ENCODE results near the gene ELP4.

DNA sequence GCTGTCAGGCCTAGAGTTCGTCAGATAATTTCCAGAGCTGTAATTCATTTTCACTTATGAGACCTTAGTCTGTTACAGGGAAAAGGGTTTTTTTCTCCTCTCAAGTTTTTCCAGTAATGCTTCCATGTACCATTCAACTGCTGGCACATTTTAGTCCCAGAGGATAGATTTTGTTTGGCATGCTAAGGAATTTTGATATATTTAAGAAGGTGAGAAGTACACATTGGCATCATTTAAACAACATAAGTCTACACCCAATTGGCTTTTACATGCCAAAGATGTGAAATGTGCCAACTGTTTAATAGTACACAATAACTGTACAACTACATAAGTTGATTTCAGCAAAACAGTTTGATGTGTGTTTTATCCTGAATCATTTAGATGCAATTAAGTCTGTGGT, 230.6 kb downstream of the ELP4 start:
- TF ChIP-seq ZNF10 (tag by site-specific recombination; IDR thresholded peaks at IDR 0.05) (no peak), ZBTB49 (tag by site-specific recombination; IDR thresholded peaks at IDR 0.05; ENCODE audit: low read depth) (no peak), KLF7 (tag by site-specific recombination; IDR thresholded peaks at IDR 0.05; ENCODE audit: borderline replicate concordance) (no peak), ZBTB7A (tag by site-specific recombination; IDR thresholded peaks at IDR 0.05; ENCODE audit: low read depth) (no peak), ZBTB44 (tag by site-specific recombination; IDR thresholded peaks at IDR 0.05) (no peak), ZNF121 (tag by site-specific recombination; IDR thresholded peaks at IDR 0.05) (no peak), MEIS1 (CRISPR knock-in tag; IDR thresholded peaks at IDR 0.05; ENCODE audit: borderline replicate concordance) (no peak), ZNF114 (tag by site-specific recombination; IDR thresholded peaks at IDR 0.05) (no peak), ZNF16 (tag by site-specific recombination; IDR thresholded peaks at IDR 0.05; ENCODE audit: low read depth) (no peak)
- TF ChIP-seq, protein P1, sequence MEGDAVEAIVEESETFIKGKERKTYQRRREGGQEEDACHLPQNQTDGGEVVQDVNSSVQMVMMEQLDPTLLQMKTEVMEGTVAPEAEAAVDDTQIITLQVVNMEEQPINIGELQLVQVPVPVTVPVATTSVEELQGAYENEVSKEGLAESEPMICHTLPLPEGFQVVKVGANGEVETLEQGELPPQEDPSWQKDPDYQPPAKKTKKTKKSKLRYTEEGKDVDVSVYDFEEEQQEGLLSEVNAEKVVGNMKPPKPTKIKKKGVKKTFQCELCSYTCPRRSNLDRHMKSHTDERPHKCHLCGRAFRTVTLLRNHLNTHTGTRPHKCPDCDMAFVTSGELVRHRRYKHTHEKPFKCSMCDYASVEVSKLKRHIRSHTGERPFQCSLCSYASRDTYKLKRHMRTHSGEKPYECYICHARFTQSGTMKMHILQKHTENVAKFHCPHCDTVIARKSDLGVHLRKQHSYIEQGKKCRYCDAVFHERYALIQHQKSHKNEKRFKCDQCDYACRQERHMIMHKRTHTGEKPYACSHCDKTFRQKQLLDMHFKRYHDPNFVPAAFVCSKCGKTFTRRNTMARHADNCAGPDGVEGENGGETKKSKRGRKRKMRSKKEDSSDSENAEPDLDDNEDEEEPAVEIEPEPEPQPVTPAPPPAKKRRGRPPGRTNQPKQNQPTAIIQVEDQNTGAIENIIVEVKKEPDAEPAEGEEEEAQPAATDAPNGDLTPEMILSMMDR (tag by site-specific recombination; IDR thresholded peaks at IDR 0.05), result no peak

Data from HEK293 (cell line).